ENCODE data around the gene MLLT3. TPM values are rescaled to one million over a fixed set of nuclear protein-coding genes. Genes with fewer than 3 reads are reported as not detected.

The MLLT3 gene
- total and polyA plus RNA-seq, 8 donors: 1.8 to 10.3 (median 4.2) TPM

DNA sequence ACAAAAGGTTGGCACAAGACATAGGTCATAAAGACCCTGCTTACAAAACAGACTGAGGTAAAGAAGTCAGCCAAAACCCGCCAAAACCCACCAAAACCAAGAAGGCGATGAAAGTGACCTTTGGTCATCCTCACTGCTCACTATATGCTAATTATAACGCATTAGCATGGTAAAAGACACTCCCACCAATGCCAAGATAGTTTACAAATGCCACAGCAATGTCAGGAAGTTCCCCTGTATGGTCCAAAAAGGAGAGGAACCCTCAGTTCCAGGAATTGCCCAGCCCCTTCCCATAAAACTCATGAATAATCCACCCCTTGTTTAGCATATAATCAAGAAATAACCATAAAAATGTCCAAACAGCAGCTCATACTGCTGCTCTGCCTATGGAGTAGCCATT is 27.7 kb downstream of the MLLT3 start:
- ATAC-seq: no peak
- WGBS, 2 donors: 86 to 91% methylated on average over 3 of the region's 3 CpGs
- intact Hi-C loops (cut with DNase I): no loop called here
- Histone ChIP-seq H3K27me3 (no peaks in the 10 kb centered on the region), H3K4me1 (no peaks in the 10 kb centered on the region), H3K4me3 (no peak overlapping the region), H3K36me3 (no peaks in the 10 kb centered on the region), H3K27ac (no peak overlapping the region), H3K9me3 (no peaks in the 10 kb centered on the region)
- no peak for DNase-seq
- TF ChIP-seq CTCF (IDR thresholded peaks at IDR 0.05): no peak
- FAIRE-seq: no peak

- intact Hi-C loops (cut with DNase I): no loop called here
- H3K27me3 ChIP-seq: no peaks in the 10 kb centered on the region
- ATAC-seq: no peak
- H3K4me1 ChIP-seq: no peaks in the 10 kb centered on the region
- no peak for TF ChIP-seq CTCF (IDR thresholded peaks at IDR 0.05)
- no peak overlapping the region for H3K4me3 ChIP-seq
- H3K9me3 ChIP-seq: no peaks in the 10 kb centered on the region
- no peak for DNase-seq
- H3K36me3 ChIP-seq: no peaks in the 10 kb centered on the region
- WGBS, 2 donors: 76% methylated on average over 2 of the region's 2 CpGs
- FAIRE-seq: no peak
- no peak overlapping the region for H3K27ac ChIP-seq
These were observed 28.8 kb downstream of the MLLT3 start for GRCh38 chr9:20593537-20593936.

- Histone ChIP-seq H3K36me3 (no peaks in the 10 kb centered on the region), H3K4me3 (no peak overlapping the region), H3K4me1 (no peaks in the 10 kb centered on the region), H3K9me3 (no peaks in the 10 kb centered on the region), H3K27ac (no peak overlapping the region), H3K27me3 (no peaks in the 10 kb centered on the region)
- WGBS, 2 donors: 65 to 81% methylated on average over 5 of the region's 5 CpGs
- intact Hi-C loops (cut with DNase I): no loop called here
- ATAC-seq (no peak), FAIRE-seq (no peak), DNase-seq (no peak)
- no peak for TF ChIP-seq CTCF (IDR thresholded peaks at IDR 0.05)
These were observed 29.2 kb downstream of the MLLT3 start for GRCh38 chr9:20593105-20593504.

DNA sequence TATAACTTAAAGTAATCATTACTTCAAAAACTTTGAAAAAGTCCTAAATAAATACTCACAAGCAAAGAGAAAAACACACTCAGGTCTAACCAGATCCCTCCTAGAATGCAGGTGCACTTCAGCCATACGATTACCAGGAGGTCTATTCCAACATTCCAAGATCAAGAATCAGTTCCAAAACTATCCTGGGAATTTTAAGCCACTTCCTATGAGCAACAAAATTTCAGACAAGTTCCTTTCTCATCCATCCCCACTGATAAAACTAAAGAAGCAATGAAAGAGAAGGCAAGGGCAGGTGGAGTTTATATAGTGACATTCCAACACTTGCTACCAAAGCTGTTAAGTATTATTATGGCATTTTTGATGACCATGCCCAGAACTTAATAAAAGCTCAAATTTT is 29.6 kb downstream of the MLLT3 start:
- Histone ChIP-seq H3K4me1 (no peaks in the 10 kb centered on the region), H3K27ac (no peak overlapping the region), H3K9me3 (no peaks in the 10 kb centered on the region), H3K36me3 (no peaks in the 10 kb centered on the region), H3K27me3 (no peaks in the 10 kb centered on the region), H3K4me3 (no peak overlapping the region)
- TF ChIP-seq CTCF (IDR thresholded peaks at IDR 0.05): no peak
- ATAC-seq (no peak), FAIRE-seq (no peak), DNase-seq (no peak)
- intact Hi-C loops (cut with DNase I): no loop called here
- WGBS, 2 donors: 82 to 83% methylated on average over 1 of the region's 1 CpG

DNA sequence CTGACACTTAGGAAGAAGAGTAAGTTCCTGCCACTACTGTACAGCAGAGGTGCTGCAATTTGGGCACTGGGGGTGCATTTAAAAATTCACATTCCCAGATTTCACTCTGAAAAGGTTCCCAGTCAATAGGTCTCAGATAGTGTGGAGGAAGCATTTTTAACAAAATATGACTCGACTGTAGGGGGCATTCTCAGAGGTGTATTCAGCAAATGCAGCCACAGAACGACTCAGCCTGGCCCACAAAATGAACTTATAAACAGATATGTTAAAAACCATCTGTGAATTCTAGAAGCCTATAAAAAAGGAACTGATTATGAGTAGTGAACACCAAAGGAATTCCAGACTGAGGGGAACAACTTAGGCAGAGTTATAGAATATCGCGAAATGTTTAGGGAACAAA is 31.1 kb downstream of the MLLT3 start:
- intact Hi-C loops (cut with DNase I): no loop called here
- TF ChIP-seq CTCF (IDR thresholded peaks at IDR 0.05): no peak

More for the DNA sequence above, 31.1 kb downstream of the MLLT3 start:
- H3K27me3 ChIP-seq: no peaks in the 10 kb centered on the region
- no peak overlapping the region for H3K4me3 ChIP-seq
- H3K36me3 ChIP-seq: no peaks in the 10 kb centered on the region
- FAIRE-seq (no peak), DNase-seq (no peak), ATAC-seq (no peak)
- H3K9me3 ChIP-seq: no peaks in the 10 kb centered on the region
- WGBS, 2 donors: 84 to 87% methylated on average over 4 of the region's 4 CpGs
- H3K4me1 ChIP-seq: no peaks in the 10 kb centered on the region
- no peak overlapping the region for H3K27ac ChIP-seq

Data from pancreas (tissue), 10 donors.